ENCODE results near the gene PRCC. TPM values are rescaled to one million over a fixed set of nuclear protein-coding genes. Genes with fewer than 3 reads are reported as not detected.

PRCC gene
- total and polyA plus RNA-seq, 2 of the 8 experiments (the other 6 are each of a cell fraction or from before 2014, with no cell fraction given): 95.2 to 115 TPM

GRCh38 chr1:156822680-156823079 lies 55.3 kb downstream of the PRCC start:
- no peak overlapping the region for H3K23ac ChIP-seq (ENCODE audit: insufficient read length)
- WGBS, 2 experiments (ENCODE audit: extremely low coverage in 1 of 2, insufficient coverage in 1 of 2, insufficient read length in 1 of 2, insufficient replicate concordance in 2 of 2, low coverage in 1 of 2, low lambda C conversion rate in 2 of 2, missing lambda C conversion rate in 1 of 2): 94% methylated on average over 1 of the region's 1 CpG; no CpG with 5 or more reads in 1 of the 2 experiments
- H3K4me2 ChIP-seq (ENCODE audit: insufficient read depth in 1 of 2, low read depth in 2 of 2, low read length in 2 of 2): no peak overlapping the region
- H4K91ac ChIP-seq (replicated peaks; ENCODE audit: insufficient read length, low read length): no peak overlapping the region
- H3K9ac ChIP-seq (replicated peaks in 1 of 4; ENCODE audit: extremely low read depth in 1 of 4, low read depth in 3 of 4, low read length in 3 of 4): no peak overlapping the region
- no peak overlapping the region for H3K56ac ChIP-seq (replicated peaks; ENCODE audit: insufficient read length, low read depth, low read length)
- no peak overlapping the region for H4K5ac ChIP-seq (ENCODE audit: insufficient read length, low read depth, low read length)
- H3K4ac ChIP-seq (replicated peaks; ENCODE audit: insufficient read length, low read depth, low read length): no peak overlapping the region
- no peak overlapping the region for H3K14ac ChIP-seq (ENCODE audit: insufficient read length)
- TF ChIP-seq SIRT6 (IDR thresholded peaks at IDR 0.05; ENCODE audit: low read length): no peak
- TF ChIP-seq CBX8 (IDR thresholded peaks at IDR 0.05; ENCODE audit: borderline replicate concordance, low read depth, low read length): no peak
- TF ChIP-seq CBX5 (IDR thresholded peaks at IDR 0.05; ENCODE audit: low read depth, low read length): no peak
- no peak for TF ChIP-seq SUZ12 (IDR thresholded peaks at IDR 0.05; ENCODE audit: low read length)
- no peak for TF ChIP-seq USF2 (IDR thresholded peaks at IDR 0.05; ENCODE audit: low read length)
- no peak for DNase-seq (ENCODE audit: low read depth in 1 of 2, low spot score in 2 of 2)
- H2BK5ac ChIP-seq (ENCODE audit: low read depth, low read length): no peak overlapping the region
- CTCF ChIA-PET (ENCODE audit: partially characterized antibody): interaction anchor here (0.7 to 22.0 kb wide), 12 partner anchors 10 to 96 kb away, joined by 3 to 491 read pairs (median 4); partner anchors contain the start of genes ISG20L2, METTL25B and SH2D2A
- H2BK12ac ChIP-seq (ENCODE audit: low read depth, low read length): no peak overlapping the region
- H3K27me3 ChIP-seq (replicated peaks in 1 of 4; ENCODE audit: control insufficient read depth in 3 of 4, extremely low read depth in 1 of 4, insufficient read depth in 3 of 4, low read length in 3 of 4): peaks cover 1 to 5% (median 3%) of the 10 kb centered on the region in 4 experiments; a peak in 4 of 7 replicates
- no peak overlapping the region for H4K8ac ChIP-seq (ENCODE audit: extremely low read depth, insufficient read depth, low read length)
- no peak overlapping the region for H2AFZ ChIP-seq (ENCODE audit: low read length)
- no peaks in the 10 kb centered on the region for H3K4me1 ChIP-seq (replicated peaks in 1 of 4; ENCODE audit: control insufficient read depth in 3 of 4, insufficient read depth in 4 of 4, low read length in 3 of 4)
- no peak overlapping the region for H2BK120ac ChIP-seq (replicated peaks; ENCODE audit: low read depth, low read length)
- H3K79me2 ChIP-seq (ENCODE audit: control insufficient read depth in 1 of 2, insufficient read depth in 2 of 2, low read length in 2 of 2): no peaks in the 10 kb centered on the region
- H2BK20ac ChIP-seq (ENCODE audit: low read length): no peak overlapping the region
- no peaks in the 10 kb centered on the region for H3K36me3 ChIP-seq (ENCODE audit: control insufficient read depth in 2 of 4, insufficient read depth in 4 of 4, low read length in 3 of 4)
- no peaks in the 10 kb centered on the region for H3K9me3 ChIP-seq (ENCODE audit: insufficient read depth in 2 of 2, low read depth in 1 of 2, low read length in 1 of 2)
- H3K79me1 ChIP-seq (ENCODE audit: low read depth, low read length): no peaks in the 10 kb centered on the region
- H4K20me1 ChIP-seq (replicated peaks in 1 of 2; ENCODE audit: control insufficient read depth in 1 of 2, insufficient read depth in 2 of 2, low read length in 2 of 2): no peaks in the 10 kb centered on the region
- H3K27ac ChIP-seq (ENCODE audit: low read depth, low read length): no peak overlapping the region
- no peak for FAIRE-seq
- no peak overlapping the region for H3K18ac ChIP-seq (ENCODE audit: extremely low read depth, low read length)
- no peak overlapping the region for H3K4me3 ChIP-seq (ENCODE audit: extremely low read depth in 1 of 4, insufficient read depth in 2 of 4, low read depth in 3 of 4, low read length in 4 of 4)
- no peaks in the 10 kb centered on the region; the same call in 1 of the 2 replicates for H3K23me2 ChIP-seq (ENCODE audit: low read depth, low read length)
- H2BK15ac ChIP-seq (ENCODE audit: low read length): no peak overlapping the region
- POLR2A ChIA-PET (ENCODE audit: partially characterized antibody): interaction anchor here (1.1 kb wide), 1 partner anchor 11 kb away, joined by 3 read pairs; no protein-coding TSS in a partner anchor
- no peak overlapping the region for H2AK5ac ChIP-seq (ENCODE audit: low read depth, low read length)
